Liver (tissue), 9 donors: ENCODE results near the gene EMC1. TPM values are rescaled to one million over a fixed set of nuclear protein-coding genes. Genes with fewer than 3 reads are reported as not detected.
"Not testable (repeated sequence)": the region's sequence is repeated elsewhere in the genome, so short reads cannot be mapped to it uniquely, and the experiment has no call there.

ENCODE experiments used
- DNase-seq: peaks from one replicate; pipeline ENCODE4 v3.0.0-alpha.2; 2017; ENCODE audit warnings: low spot score
- H3K27ac ChIP-seq, 2 donors: one replicate each; pipeline ENCODE4 v1.7.0; 2013; ENCODE audit warnings: inconsistent platforms in 2 of 2, low read length in 2 of 2, control low read depth in 1 of 2, low read depth in 1 of 2, mild to moderate bottlenecking in 1 of 2
- H3K27me3 ChIP-seq, 4 donors: one replicate each; pipeline versions ENCODE4 v1.6.1 to v1.7.0; 2013; ENCODE audit warnings: low read length in 3 of 4, inconsistent platforms in 1 of 4, mild to moderate bottlenecking in 1 of 4, moderate library complexity in 1 of 4; ENCODE audit not compliant: control insufficient read depth in 4 of 4, insufficient read depth in 4 of 4
- H3K36me3 ChIP-seq, 4 donors: one replicate each; pipeline versions ENCODE4 v1.6.1 to v1.7.0; 2013; ENCODE audit warnings: low read length in 3 of 4, mild to moderate bottlenecking in 3 of 4, low read depth in 1 of 4, moderate library complexity in 1 of 4; ENCODE audit not compliant: control insufficient read depth in 4 of 4, insufficient read depth in 3 of 4
- H3K4me1 ChIP-seq, 4 donors: one replicate each; pipeline versions ENCODE4 v1.6.1 to v1.7.0; 2013; ENCODE audit warnings: low read length in 3 of 4, mild to moderate bottlenecking in 3 of 4, moderate library complexity in 1 of 4; ENCODE audit not compliant: control insufficient read depth in 4 of 4, insufficient read depth in 4 of 4
- H3K4me3 ChIP-seq, 3 donors: one replicate each; pipeline versions ENCODE4 v1.6.1 to v1.7.0; 2013; ENCODE audit warnings: low read length in 3 of 3, control low read depth in 1 of 3, low read depth in 1 of 3, mild to moderate bottlenecking in 1 of 3
- H3K9ac ChIP-seq, 2 donors: one replicate each; pipeline ENCODE4 v1.7.0; 2013; ENCODE audit warnings: low read length in 2 of 2, mild to moderate bottlenecking in 2 of 2, moderate library complexity in 2 of 2, control low read depth in 1 of 2, low read depth in 1 of 2
- H3K9me3 ChIP-seq, 4 donors: one replicate each; pipeline versions ENCODE4 v1.6.1 to v1.7.0; 2013; ENCODE audit warnings: low read length in 3 of 4; ENCODE audit not compliant: control insufficient read depth in 4 of 4
- CTCF ChIP-seq: fragments of 150-350 bp; IDR thresholded peaks from 2 replicates; pipeline ENCODE4 v1.5.1; 2017; ENCODE audit warnings: improper control_type of control experiment, low read depth, low read length; ENCODE audit not compliant: missing input control
- EGR1 ChIP-seq, 2 donors: IDR thresholded peaks; 2 replicates each; pipeline ENCODE4 v1.6.1; 2016 to 2018; ENCODE audit warnings: antibody characterized with exemption in 2 of 2, low read depth in 2 of 2
- FOXA1 ChIP-seq: IDR thresholded peaks from 2 replicates; pipeline ENCODE4 v1.6.1; 2016; ENCODE audit warnings: antibody characterized with exemption
- FOXA2 ChIP-seq: IDR thresholded peaks from 2 replicates; pipeline ENCODE4 v1.6.1; 2016; ENCODE audit warnings: antibody characterized with exemption
- GABPA ChIP-seq, 2 donors: IDR thresholded peaks in 1 of 2; conservative IDR thresholded peaks in 1 of 2; 2 replicates each; pipeline ENCODE4 v1.6.1; 2016; ENCODE audit warnings: antibody characterized with exemption in 2 of 2, mild to moderate bottlenecking in 1 of 2, moderate library complexity in 1 of 2
- HNF4A ChIP-seq, 2 donors: conservative IDR thresholded peaks; 2 replicates each; pipeline ENCODE4 v1.6.1; 2016; ENCODE audit warnings: antibody characterized with exemption in 2 of 2, mild to moderate bottlenecking in 2 of 2
- JUND ChIP-seq, 2 donors: IDR thresholded peaks; 2 replicates each; pipeline ENCODE4 v1.6.1; 2016; ENCODE audit warnings: antibody characterized with exemption in 2 of 2
- RAD21 ChIP-seq, 2 donors: IDR thresholded peaks; 2 replicates each; pipeline ENCODE4 v1.6.1; 2016; ENCODE audit warnings: antibody characterized with exemption in 2 of 2, mild to moderate bottlenecking in 2 of 2
- TAF1 ChIP-seq: conservative IDR thresholded peaks from 2 replicates; pipeline ENCODE4 v1.6.1; 2016; ENCODE audit warnings: antibody characterized with exemption, mild to moderate bottlenecking
- YY1 ChIP-seq: IDR thresholded peaks from 2 replicates; pipeline ENCODE4 v1.6.1; 2016; ENCODE audit warnings: antibody characterized with exemption, mild to moderate bottlenecking
- ZBTB33 ChIP-seq: IDR thresholded peaks from 2 replicates; pipeline ENCODE4 v1.6.1; 2016; ENCODE audit warnings: antibody characterized with exemption
- WGBS: extraction: QIAGEN DNeasy Blood & Tissue Kit; methylation state at CpG from one replicate; pipeline ENCODE4 v1.1.7; 2013; 5-methylcytosine and 5-hydroxymethylcytosine counted together
- polyA plus RNA-seq, 2 donors: library from polyadenylated mRNA; stranded (reverse) in 1 of 2; unstranded in 1 of 2; fragments of 200-250 nt in 1 of 2; fragments of >200 nt in 1 of 2; fragmentation: Nextera tagmentation in 1 of 2; extraction: Ambion mirVana in 1 of 2; gene quantifications; one replicate each; pipeline versions ENCODE4 v1.2.1 to v1.2.3, GENCODE V29; 2013 to 2015
- total RNA-seq, 2 donors: library from RNA; depleted of rRNA; stranded (reverse); fragments of >200 nt; gene quantifications; one replicate each; pipeline ENCODE4 v1.2.3, GENCODE V29; 2014
- TF ChIP-seq, protein P1 (sequence below): IDR thresholded peaks from 2 replicates; pipeline ENCODE4 v1.6.1; 2016; ENCODE audit warnings: antibody characterized with exemption
- donor health status: healthy.
- donor health status: healthy.
- donor health status: healthy.
- donor health status: healthy.
- donor health status: healthy.

The EMC1 gene
- total and polyA plus RNA-seq, 4 donors: 8.0 to 33.6 (median 14.8) TPM

GRCh38 chr1:19220080-19220846 is 31.1 kb downstream of the EMC1 start:
- Histone ChIP-seq H3K36me3 (peaks cover 12 to 76% (median 50%) of the 10 kb centered on the region in 4 donors), H3K4me3 (no peak overlapping the region), H3K9ac (no peak overlapping the region), H3K9me3 (no peaks in the 10 kb centered on the region), H3K27me3 (no peaks in the 10 kb centered on the region), H3K27ac (no peak overlapping the region), H3K4me1 (no peaks in the 10 kb centered on the region)
- WGBS: 96% methylated on average over 8 of the region's 8 CpGs
- DNase-seq: no peak
- TF ChIP-seq, protein P1, sequence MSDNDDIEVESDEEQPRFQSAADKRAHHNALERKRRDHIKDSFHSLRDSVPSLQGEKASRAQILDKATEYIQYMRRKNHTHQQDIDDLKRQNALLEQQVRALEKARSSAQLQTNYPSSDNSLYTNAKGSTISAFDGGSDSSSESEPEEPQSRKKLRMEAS: no peak

GRCh38 chr1:19219451-19219850 is 31.9 kb downstream of the EMC1 start:
- Histone ChIP-seq H3K27ac (no peak overlapping the region), H3K9me3 (no peaks in the 10 kb centered on the region), H3K4me1 (no peaks in the 10 kb centered on the region), H3K27me3 (no peaks in the 10 kb centered on the region), H3K36me3 (peaks cover 9 to 68% (median 46%) of the 10 kb centered on the region in 4 donors), H3K4me3 (no peak overlapping the region), H3K9ac (no peak overlapping the region)
- no peak for DNase-seq
- 97% methylated on average over 7 of the region's 7 CpGs for WGBS
- TF ChIP-seq, protein P1: no peak
- TF ChIP-seq FOXA2: no peak
- TF ChIP-seq HNF4A (conservative IDR thresholded peaks at IDR 0.05): no peak
- no peak for TF ChIP-seq GABPA (IDR thresholded peaks at IDR 0.05 in 1 of 2, conservative IDR thresholded peaks at IDR 0.05 in 1 of 2)
- no peak for TF ChIP-seq YY1
- no peak for TF ChIP-seq RAD21 (IDR thresholded peaks at IDR 0.05)
- TF ChIP-seq JUND (IDR thresholded peaks at IDR 0.05): no peak
- TF ChIP-seq TAF1: no peak
- no peak for TF ChIP-seq EGR1 (IDR thresholded peaks at IDR 0.05; ENCODE audit: low read depth in 2 of 2)
- no peak for TF ChIP-seq CTCF
- no peak for TF ChIP-seq ZBTB33
- TF ChIP-seq FOXA1: no peak

DNA sequence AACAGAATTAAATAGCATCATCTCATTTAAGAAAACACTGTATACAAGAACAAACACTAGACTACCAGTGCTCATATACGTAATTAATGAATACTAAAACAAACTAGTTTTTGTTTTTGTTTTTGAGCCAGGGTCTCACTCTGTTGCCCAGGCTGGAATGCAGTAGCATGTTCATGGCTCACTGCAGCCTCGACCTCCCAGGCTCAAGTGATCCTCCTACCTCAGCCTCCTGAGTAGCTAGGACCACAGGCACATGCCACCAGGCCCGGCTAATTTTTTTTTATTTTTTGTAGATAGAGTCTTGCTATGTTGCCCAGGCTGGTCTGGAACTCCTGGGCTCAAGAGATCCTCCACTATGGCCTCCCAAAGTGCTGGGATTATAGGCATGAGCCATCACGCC is 34.7 kb downstream of the EMC1 start:
- H3K27ac ChIP-seq, H3K4me1 ChIP-seq, H3K27me3 ChIP-seq, H3K9me3 ChIP-seq, DNase-seq, H3K9ac ChIP-seq, H3K4me3 ChIP-seq: not testable (repeated sequence)
- peaks cover 4 to 42% (median 34%) of the 10 kb centered on the region in 4 donors for H3K36me3 ChIP-seq
- WGBS: 98% methylated on average over 4 of the region's 4 CpGs
